ENCODE data around the gene ABCC11. TPM values are rescaled to one million over a fixed set of nuclear protein-coding genes. Genes with fewer than 3 reads are reported as not detected.
A peak's percentile ranks its signal among the peaks of the same experiment; 100 is the strongest.

The ABCC11 gene
- total RNA-seq, 6 experiments from 2014 or later, result 2.1 to 7.6 (median 3.3) TPM

- no peak for DNase-seq
- Histone ChIP-seq H3K27me3 (no peaks in the 10 kb centered on the region), H3K36me3 (no peaks in the 10 kb centered on the region), H3K9me3 (no peaks in the 10 kb centered on the region), H3K4me3 (no peak overlapping the region), H3K4me1 (peaks cover 0 to 7% (median 3%) of the 10 kb centered on the region in 4 donors), H3K27ac (no peak overlapping the region)
- ATAC-seq, result no peak
- WGBS (ENCODE audit: insufficient coverage, low coverage, low lambda C conversion rate, missing lambda C conversion rate), result 84% methylated on average over 6 of the region's 6 CpGs
- intact Hi-C loops (cut with DNase I), result no loop called here
- TF ChIP-seq CTCF (IDR thresholded peaks at IDR 0.05) (no peak), POLR2A (IDR thresholded peaks at IDR 0.05) (no peak)
Measured at GRCh38 chr16:48215738-48216137, 31.6 kb downstream of the ABCC11 start.

- ATAC-seq (no peak), DNase-seq (no peak)
- intact Hi-C loops (cut with DNase I), result no loop called here
- WGBS (ENCODE audit: insufficient coverage, low coverage, low lambda C conversion rate, missing lambda C conversion rate), result 92% methylated on average over 2 of the region's 3 CpGs
- Histone ChIP-seq H3K36me3 (no peaks in the 10 kb centered on the region), H3K4me3 (no peak overlapping the region), H3K27me3 (no peaks in the 10 kb centered on the region), H3K27ac (no peak overlapping the region), H3K9me3 (no peaks in the 10 kb centered on the region), H3K4me1 (peaks cover 0 to 14% (median 5%) of the 10 kb centered on the region in 4 donors)
- TF ChIP-seq CTCF (IDR thresholded peaks at IDR 0.05) (no peak), POLR2A (IDR thresholded peaks at IDR 0.05) (no peak)
Measured at GRCh38 chr16:48212033-48212432, 35.3 kb downstream of the ABCC11 start.

- no peak overlapping the region for H3K4me3 ChIP-seq
- peaks cover 0 to 26% (median 10%) of the 10 kb centered on the region in 4 donors for H3K4me1 ChIP-seq
- no peaks in the 10 kb centered on the region for H3K36me3 ChIP-seq
- WGBS (ENCODE audit: insufficient coverage, low coverage, low lambda C conversion rate, missing lambda C conversion rate), result 49% methylated on average over 5 of the region's 6 CpGs
- H3K9me3 ChIP-seq, result no peaks in the 10 kb centered on the region
- H3K27me3 ChIP-seq, result no peaks in the 10 kb centered on the region
- ATAC-seq (peak; percentile 76 to 94 (median 89)), DNase-seq (peak; percentile 69 to 89 (median 88))
- peak overlapping the region; percentile 28 to 61 (median 50) for H3K27ac ChIP-seq
- intact Hi-C loops (cut with DNase I), result no loop called here
- TF ChIP-seq POLR2A (IDR thresholded peaks at IDR 0.05) (no peak), CTCF (IDR thresholded peaks at IDR 0.05) (no peak)
Measured at GRCh38 chr16:48210747-48211146, 36.6 kb downstream of the ABCC11 start.

- H3K27me3 ChIP-seq, result no peaks in the 10 kb centered on the region
- no peaks in the 10 kb centered on the region for H3K9me3 ChIP-seq
- peak overlapping the region; percentile 83 to 93 (median 88) for H3K27ac ChIP-seq
- 62% methylated on average over 8 of the region's 8 CpGs for WGBS (ENCODE audit: insufficient coverage, low coverage, low lambda C conversion rate, missing lambda C conversion rate)
- H3K36me3 ChIP-seq, result no peaks in the 10 kb centered on the region
- intact Hi-C loops (cut with DNase I), result no loop called here
- TF ChIP-seq CTCF (IDR thresholded peaks at IDR 0.05) (no peak), POLR2A (IDR thresholded peaks at IDR 0.05) (no peak)
- peak; percentile 27 to 69 (median 56) for ATAC-seq
- H3K4me1 ChIP-seq, result peaks cover 0 to 63% (median 25%) of the 10 kb centered on the region in 4 donors
- H3K4me3 ChIP-seq, result no peak overlapping the region
- peak in 2 of 3 donors; percentile 67 to 75 for DNase-seq
Measured at GRCh38 chr16:48206594-48207242, 40.6 kb downstream of the ABCC11 start.

All from right lobe of liver (tissue), 6 donors.